ENCODE data around the gene RADIL. TPM values are rescaled to one million over a fixed set of nuclear protein-coding genes. Genes with fewer than 3 reads are reported as not detected.

Gene RADIL
- total and polyA plus RNA-seq, 2 of the 13 experiments (the other 11 are each of a cell fraction or from before 2014, with no cell fraction given), result 0.05 to 0.09 TPM

- TF ChIP-seq GMEB2 (CRISPR knock-in tag; IDR thresholded peaks at IDR 0.05; ENCODE audit: low read depth) (peak; percentile 91), ZBTB10 (CRISPR knock-in tag; IDR thresholded peaks at IDR 0.05; ENCODE audit: borderline replicate concordance) (peak; percentile 53; the same call in 1 of the 2 replicates), PATZ1 (CRISPR knock-in tag; IDR thresholded peaks at IDR 0.05) (peak; percentile 25; the same call in 1 of the 2 replicates), ZBTB2 (CRISPR knock-in tag; IDR thresholded peaks at IDR 0.05; ENCODE audit: low read depth) (peak; percentile 59; the same call in 1 of the 2 replicates), RNF2 (conservative IDR thresholded peaks at IDR 0.05; ENCODE audit: low read depth) (peak; percentile 69; the same call in 1 of the 2 replicates), UBTF (CRISPR knock-in tag; IDR thresholded peaks at IDR 0.05) (peak; percentile 69), ZBTB44 (CRISPR knock-in tag; IDR thresholded peaks at IDR 0.05) (no peak), ZFP82 (CRISPR knock-in tag; IDR thresholded peaks at IDR 0.05; ENCODE audit: borderline replicate concordance) (peak; percentile 93), ARID4A (CRISPR knock-in tag; IDR thresholded peaks at IDR 0.05; ENCODE audit: borderline replicate concordance) (peak; percentile 98), ZSCAN20 (CRISPR knock-in tag; IDR thresholded peaks at IDR 0.05; ENCODE audit: borderline replicate concordance) (0 out of 2 replicates have a peak, but pooled peaks have one; percentile 67)
Observed at GRCh38 chr7:4775250-4775847, 108.2 kb downstream of the RADIL start, which contains the start of gene AP5Z1 (continued).
